GM19463 (cell line): Measurements from ENCODE around the gene SLC2A6.
A peak's percentile ranks its signal among the peaks of the same experiment; 100 is the strongest.
"Not testable (repeated sequence)": the region's sequence is repeated elsewhere in the genome, so short reads cannot be mapped to it uniquely, and the experiment has no call there.

Source experiments
- ATAC-seq: cut with Tn5 transposase; IDR thresholded peaks from one replicate; pipeline ENCODE4 v1.9.1; 2021; ENCODE audit warnings: mild to moderate bottlenecking, moderate library complexity; ENCODE audit not compliant: unreplicated experiment

SLC2A6 gene

DNA sequence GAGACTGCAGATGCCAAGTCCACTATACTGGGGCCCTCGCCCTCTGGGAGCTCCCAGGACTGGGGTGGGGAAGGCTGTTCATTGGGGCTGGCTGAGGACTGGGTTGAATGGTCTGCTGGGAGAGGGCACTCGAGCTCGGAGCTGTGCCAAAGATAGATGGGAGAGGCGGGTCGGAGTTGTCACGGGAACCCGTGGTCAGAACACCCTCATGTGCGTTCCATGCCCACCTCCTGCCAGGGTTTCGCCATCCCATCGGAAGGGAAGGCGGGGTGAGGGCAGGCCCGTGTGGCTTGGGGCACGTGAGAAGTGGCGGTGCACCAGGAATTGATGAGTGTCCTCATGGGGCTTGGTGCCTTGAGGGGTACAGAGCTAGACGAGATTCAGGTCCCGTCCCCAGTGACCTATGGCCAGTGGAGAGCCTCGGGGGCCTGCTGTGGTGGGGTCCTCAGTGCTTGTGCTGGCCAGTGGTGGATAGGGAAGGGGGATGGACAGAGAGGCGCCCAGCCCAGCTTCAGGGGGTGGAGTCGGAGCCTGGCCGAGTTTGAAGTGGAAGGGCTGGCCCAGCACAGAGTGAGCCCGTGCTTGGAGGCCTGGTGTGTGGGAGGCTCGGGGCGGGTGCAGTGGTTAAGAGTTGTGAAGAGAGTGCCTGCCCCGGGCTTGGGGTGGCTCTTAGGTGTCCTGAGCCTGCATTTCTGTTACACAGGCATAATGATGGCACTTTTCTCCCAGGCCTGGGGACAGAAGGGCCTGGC lies 14.9 kb downstream of the SLC2A6 start:
- no peak for ATAC-seq

DNA sequence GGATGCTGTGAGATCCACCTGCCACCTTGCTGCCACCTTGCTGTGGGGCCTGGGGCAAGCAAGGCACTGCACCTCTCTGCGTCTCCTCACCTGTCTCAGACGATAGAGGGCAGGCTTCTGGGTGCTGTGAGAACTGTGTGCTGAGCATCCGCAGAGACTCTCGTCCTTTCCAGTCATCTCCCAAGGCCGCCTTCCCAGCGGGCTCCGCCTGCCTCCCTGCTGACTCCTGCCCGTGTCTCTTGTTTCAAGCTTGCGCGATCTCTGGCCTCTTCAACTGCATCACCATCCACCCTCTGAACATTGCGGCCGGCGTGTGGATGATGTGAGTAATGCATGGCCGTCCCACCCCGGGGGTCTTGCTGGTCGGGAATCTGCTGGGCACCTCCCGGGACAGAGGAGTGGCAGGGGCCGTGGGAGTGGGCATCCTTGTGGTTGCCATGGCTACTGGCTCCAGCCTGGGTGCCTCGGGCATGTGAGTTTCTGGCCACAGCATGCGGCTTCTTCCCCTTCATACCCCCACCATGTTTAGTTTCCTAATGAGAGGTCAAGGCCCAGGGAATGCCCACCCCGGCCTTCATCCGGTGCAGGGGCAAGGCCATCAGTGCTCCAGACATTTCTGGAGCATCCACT lies 15.6 kb downstream of the SLC2A6 start:
- no peak for ATAC-seq

DNA sequence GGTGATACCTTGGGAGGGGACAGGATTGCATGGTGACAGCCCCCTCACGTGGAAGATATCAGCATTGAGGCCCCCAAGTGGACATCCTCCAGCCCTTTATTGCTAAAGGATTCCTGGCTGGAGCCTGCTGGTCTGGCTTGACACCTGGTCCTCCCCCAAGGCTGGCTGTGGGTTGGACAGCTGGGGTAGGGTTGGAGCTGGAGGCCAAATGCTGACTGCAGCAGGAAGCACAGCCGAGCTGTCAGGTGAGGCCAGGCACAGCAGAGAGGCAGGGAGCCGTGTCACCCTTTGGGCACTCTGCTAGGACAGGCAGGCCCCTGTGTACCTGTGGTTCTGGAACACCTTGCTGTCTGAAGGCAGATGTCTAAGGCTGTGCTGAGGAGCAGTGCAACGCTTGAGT lies 16.9 kb downstream of the SLC2A6 start:
- ATAC-seq: no peak

DNA sequence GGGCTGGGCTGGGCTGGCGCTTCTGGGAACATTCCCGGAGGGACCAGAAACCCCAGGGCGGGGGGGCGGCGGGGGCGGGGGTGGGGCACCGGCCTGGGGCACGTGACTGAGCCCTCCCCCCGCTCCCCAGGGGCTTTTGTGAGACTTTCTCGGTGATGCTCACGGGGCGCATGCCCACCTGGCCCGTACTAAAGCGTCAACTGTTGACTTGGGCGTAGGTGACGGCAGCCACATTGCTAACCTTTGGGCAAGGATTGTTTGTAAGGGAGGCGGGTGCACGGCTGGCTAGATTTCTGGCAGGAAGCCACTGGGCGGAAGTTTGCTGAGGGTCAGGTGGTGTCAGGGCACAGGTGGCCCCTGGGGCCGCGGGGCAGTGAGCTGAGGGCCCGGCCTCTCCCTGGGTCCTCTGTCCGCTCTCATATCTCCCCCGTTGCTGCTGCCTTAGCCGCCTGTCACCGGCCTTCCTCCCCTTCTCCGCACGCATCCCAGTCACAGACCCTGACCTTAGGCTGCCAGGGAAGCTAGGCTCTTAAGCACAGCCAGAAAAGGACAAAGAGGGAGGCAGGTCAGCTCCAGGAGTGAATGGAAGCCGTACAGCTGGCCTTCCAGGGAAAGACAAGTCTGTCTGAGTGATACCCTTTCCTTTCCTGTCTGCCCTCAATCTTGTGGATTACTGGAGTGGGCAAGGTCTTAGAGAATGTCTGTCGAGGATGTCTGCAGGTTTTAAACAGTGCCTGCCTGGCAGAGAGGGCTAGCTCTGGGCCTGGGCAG lies 18.3 kb downstream of the SLC2A6 start:
- ATAC-seq: peak; percentile 15

DNA sequence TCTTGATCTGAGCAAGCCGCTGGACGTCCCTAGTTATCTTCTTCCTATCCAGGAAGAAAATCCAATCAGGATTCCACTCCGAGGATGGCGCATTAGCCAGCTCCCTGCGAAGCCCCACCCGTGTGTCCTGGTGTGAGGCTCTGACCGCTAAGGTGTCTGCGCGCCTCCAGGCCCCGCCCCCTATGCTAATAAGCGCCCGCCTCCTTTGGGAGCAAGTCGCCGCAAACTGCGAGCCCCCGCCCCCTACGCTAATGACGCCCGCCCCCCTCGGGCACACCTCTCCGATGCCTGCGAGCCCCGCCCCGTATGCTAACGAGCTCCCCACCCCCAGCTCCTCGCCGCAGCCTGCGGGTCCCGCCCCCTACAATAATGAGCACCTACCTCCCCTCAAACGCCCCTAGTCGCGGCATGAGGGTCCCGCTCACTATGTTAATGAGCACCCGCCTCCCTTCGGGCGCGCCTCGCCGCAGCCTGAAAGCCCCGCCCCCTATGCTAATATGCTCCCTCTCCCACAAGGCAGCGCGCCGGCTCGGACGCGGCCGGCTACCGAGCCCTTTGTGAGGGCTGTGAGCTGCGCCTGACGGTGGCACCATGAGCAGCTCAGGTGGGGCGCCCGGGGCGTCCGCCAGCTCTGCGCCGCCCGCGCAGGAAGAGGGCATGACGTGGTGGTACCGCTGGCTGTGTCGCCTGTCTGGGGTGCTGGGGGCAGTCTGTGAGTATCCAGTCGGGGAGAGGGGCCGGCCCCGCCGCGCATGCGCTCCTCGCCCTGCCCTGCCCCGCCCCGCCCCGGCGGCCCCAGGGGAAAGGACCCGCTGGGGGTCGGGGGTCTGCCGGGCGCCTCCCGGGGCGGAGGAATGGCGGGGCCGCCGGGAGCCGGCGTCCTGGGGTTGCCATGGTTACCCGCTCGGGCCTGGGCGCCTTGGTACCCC lies 19.2 kb downstream of the SLC2A6 start, which contains the start of gene CACFD1:
Gene CACFD1 (plus strand): TSS at position 503 of the 929 bp plus-strand sequence. CDS start 89 bp downstream, at position 592.
- ATAC-seq: peak; percentile 72

DNA sequence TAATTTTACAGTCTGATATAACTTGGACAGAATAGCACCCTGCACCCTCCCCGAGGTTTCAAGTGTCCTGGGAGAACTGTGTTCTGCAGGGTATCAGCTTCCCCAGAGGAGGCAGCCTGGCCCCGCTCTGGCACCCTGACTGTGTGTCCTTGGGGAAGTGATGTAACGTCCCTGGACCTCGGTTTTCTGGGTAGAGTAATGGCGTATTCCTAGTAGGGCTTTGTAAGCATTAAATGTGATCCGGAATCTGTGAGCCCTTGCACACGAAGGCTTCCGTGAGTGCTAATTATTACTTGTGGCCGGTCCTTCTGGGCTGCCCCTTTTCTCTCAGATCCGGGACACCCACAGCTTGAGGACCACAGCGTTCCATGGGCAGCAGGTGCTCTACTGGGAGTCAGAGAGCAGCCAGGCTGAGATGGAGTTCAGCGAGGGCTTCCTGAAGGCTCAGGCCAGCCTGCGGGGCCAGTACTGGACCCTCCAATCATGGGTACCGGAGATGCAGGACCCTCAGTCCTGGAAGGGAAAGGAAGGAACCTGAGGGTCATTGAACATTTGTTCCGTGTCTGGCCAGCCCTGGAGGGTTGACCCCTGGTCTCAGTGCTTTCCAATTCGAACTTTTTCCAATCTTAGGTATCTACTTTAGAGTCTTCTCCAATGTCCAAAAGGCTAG lies 20.1 kb downstream of the SLC2A6 start:
- no peak for ATAC-seq

DNA sequence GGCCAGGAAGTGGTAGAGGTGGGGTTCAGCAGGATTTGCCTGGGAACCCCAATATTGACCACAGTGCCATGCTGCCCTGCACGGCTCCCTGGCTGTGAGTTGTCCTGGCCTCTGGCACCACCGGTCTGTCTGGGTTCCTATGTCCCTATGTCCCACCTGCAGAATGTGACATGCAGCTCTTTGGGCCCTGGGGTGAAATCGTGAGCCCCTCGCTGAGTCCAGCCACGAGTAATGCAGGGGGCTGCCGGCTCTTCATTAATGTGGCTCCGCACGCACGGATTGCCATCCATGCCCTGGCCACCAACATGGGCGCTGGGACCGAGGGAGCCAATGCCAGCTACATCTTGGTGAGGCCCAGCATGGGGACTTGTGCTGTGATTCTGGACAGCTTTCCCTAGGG lies 21.2 kb downstream of the SLC2A6 start:
- no peak for ATAC-seq

DNA sequence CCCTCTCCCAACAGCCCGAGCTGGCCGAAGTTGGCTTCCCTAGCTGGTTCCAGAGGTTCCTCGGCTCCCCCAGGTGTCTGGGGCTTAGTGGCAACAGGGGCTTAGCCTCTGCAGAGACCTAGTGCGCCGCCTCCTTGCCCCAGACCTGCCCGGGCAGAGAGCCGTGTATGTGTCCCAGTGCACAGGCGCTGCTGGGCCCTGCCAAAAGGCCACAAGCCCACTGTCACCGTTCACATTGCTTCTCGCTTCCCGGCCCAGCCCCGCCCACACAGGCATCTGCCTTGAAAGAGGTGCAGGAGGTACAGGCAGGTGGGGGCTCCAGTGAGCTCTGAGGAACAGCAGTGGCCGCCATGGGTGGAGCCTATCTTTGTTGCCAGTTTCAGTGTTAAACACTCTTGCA lies 21.7 kb downstream of the SLC2A6 start:
- no peak for ATAC-seq

DNA sequence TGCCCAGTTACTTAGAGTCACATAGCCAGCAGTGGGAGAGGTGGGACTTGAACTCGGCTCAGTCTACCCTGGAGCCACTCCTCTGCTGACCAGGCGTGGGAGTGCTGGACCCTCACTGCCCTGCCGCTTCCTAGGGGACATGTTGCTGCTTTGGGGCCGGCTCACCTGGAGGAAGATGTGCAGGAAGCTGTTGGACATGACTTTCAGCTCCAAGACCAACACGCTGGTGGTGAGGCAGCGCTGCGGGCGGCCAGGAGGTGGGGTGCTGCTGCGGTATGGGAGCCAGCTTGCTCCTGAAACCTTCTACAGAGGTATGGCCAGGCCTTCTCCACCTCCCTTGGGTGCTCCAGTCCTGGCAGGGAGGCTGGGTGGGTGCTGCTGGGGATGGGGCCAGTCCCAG lies 22.5 kb downstream of the SLC2A6 start:
- no peak for ATAC-seq

DNA sequence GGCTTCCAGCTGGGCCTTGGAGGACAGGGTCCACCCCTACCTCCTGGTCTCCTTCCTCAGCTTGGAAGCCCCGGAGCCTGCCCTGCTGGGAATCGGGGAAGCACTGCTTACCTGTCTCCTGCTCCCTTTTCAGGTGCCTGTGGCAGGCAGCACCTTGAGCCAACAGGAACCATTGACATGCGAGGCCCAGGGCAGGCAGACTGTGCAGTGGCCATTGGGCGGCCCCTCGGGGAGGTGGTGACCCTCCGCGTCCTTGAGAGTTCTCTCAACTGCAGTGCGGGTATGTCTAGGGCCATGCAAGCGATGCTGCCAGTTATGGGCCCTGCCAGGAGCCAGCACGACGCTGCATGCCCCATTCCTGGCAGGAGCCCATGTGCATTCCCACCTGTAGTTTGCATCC lies 23.0 kb downstream of the SLC2A6 start:
- no peak for ATAC-seq

DNA sequence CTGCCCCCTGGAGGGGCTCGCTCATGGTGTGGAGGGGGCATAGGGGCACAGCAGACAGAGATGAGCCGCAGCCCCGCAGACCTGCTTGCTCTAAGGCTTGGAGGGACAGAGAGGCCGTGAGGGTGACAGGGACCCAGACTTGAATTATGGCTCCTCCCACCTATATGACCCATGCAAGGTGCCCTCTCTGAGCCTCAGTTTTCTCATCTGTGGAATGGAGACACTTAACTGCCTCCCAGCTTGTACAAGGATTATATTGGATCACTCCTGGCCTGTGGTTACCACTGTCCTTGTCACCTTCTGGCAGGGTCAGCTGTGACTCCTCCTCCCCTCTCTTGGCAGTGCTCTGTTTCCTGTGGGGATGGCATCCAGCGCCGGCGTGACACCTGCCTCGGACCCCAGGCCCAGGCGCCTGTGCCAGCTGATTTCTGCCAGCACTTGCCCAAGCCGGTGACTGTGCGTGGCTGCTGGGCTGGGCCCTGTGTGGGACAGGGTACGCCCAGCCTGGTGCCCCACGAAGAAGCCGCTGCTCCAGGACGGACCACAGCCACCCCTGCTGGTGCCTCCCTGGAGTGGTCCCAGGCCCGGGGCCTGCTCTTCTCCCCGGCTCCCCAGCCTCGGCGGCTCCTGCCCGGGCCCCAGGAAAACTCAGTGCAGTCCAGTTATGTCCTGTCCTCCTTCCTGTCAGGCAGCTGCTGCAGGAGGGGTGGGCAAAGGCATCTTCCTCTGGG lies 23.8 kb downstream of the SLC2A6 start:
- ATAC-seq: no peak

DNA sequence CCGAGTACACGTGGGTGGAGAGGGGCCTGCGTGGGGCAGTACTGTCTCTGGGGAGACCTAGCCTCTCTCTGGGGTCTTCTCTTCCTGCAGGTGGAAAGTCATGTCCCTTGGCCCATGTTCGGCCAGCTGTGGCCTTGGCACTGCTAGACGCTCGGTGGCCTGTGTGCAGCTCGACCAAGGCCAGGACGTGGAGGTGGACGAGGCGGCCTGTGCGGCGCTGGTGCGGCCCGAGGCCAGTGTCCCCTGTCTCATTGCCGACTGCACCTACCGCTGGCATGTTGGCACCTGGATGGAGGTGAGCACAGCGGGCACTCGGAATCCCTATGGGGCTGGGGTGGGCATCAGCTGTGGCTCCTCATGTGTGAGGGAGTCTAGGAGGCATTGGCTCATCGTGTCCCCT lies 24.6 kb downstream of the SLC2A6 start:
- ATAC-seq: no peak

DNA sequence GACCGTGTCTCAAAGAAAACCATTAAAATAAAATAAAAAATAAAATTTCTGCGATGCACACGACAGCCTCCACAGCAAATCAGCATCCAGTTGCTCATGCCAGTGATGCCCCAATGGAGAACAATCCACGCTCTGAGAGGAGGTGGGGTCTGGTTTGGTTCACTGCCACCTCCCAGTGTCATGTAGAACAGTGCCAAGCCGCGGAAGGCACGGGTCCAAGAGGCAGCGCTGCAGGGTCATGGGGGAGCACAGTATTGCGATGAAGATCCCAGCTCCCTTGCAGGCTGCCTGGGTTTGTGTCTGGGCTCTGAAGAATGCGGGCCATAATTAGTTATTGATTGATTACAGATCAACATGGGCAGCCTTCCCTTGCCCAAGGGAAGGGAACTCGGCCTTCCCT lies 25.2 kb downstream of the SLC2A6 start:
- ATAC-seq: no peak

DNA sequence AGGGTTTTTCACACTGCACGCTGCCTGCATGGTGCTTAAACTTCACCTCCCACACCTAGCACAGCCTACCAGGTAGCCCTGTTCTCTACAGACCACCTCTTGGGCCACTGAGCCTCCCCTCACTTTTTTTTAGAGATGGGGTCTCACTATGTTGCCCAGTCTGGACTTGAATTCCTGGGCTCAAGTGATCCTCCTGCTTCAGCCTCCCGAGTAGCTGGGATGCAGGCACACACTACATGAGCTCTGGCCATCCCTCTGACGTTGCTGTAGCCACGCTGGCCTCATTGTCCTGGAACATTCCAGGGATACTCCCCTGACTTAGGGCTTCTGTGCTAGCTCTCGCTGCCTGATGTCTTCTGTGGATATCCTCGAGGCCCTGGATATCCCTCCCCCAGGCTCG lies 26.3 kb downstream of the SLC2A6 start:
- no peak for ATAC-seq

DNA sequence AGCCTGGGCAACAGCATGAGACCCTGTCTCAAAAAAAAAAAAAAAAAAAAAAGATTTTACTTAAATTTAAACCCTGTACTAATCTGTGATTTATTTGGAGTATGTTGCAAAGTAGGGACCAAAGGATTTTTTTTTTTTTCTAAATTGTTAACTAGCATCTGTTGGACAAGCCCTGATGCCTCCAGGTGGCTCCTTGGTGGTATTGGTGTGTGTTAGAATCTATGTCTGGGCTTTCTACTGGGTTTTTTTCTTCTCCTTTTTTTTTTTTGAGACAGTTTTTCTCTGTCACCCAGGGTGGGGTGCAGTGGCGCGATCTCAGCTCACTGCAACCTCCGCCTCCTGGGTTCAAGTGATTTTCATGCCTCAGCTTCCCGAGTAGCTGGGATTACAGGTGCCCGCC lies 27.0 kb downstream of the SLC2A6 start:
- ATAC-seq: not testable (repeated sequence)

DNA sequence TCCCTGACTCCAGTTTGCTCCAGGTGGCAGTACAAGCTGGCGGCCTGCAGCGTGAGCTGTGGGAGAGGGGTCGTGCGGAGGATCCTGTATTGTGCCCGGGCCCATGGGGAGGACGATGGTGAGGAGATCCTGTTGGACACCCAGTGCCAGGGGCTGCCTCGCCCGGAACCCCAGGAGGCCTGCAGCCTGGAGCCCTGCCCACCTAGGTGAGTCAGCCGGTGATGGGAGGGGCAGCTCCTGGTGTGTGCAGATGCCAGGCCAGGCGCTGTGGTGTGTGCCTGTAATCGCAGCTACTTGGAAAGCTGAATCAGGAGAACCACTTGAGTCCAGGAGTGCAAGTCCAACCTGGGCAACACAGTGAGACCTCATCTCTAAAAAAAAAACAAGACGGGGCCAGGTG lies 29.1 kb downstream of the SLC2A6 start:
- no peak for ATAC-seq

DNA sequence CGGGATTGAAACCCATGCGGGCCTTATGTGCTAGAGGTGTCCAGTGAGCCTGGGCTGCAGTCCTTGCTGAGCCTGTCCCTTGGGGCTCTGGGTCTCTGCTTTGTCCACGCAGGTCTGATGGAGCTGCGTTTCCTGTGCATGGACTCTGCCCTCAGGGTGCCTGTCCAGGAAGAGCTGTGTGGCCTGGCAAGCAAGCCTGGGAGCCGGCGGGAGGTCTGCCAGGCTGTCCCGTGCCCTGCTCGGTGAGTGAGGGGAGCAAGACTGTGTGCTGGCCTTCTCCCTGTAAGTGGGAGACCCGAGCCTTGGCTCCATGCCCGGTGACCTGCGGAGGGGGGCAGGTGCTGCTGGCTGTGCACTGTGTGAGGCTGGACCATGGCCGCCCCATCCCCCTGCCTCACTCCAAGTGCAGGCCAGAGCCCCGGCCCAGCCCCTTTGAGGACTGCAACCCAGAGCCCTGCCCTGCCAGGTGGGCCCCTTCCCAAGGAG lies 30.4 kb downstream of the SLC2A6 start:
- ATAC-seq: no peak

DNA sequence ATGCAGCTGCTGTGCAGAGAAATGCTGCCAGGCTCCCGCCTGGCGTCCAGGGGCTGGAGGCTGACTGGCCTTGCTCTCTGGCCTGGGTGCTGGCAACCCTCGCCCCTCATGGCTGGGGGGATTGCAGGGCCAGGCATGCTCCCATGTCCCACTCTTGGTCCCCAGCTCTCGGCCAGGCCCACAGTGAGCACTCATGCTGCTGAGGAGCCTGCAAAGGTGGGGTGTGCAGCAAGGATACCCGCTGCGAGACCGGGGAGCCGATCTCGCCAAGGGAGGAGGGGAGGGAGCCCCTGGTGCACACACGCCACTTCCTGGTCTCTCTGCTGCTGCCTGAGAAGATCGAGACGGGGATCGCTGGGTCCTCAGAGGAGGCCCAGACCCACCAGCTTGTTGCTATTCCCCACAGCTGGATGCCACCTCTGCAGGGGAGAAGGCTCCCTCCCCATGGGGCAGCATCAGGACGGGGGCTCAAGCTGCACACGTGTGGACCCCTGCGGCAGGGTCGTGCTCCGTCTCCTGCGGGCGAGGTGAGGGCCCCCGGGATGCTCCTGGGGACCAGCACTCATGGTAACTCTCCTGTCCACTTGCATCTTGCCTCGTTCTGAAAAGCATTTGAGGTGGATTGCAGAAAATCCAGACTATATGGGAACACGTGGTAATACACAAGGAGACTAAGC lies 33.5 kb downstream of the SLC2A6 start:
- ATAC-seq: no peak

DNA sequence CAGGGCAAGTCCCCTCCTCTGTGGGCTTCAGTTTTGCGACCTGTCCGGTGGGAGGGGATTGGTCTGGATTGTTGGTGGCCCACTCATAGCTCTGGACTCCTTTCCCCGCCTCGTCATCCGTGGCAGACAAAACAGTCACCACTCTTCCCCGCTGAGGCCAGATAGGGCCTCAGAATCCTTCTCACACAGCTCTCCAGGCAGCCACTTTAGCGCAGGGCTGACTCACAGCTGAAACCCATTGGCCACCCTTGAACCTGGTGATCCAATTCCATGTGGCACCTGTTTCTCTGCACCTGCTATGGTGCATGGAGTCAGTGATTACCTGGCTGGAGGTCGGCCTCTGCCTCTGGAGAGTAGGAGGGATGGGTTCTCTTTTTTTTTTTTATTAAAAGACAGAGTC lies 34.9 kb downstream of the SLC2A6 start:
- no peak for ATAC-seq
